ENCODE data around the gene CNDP2.

DNA sequence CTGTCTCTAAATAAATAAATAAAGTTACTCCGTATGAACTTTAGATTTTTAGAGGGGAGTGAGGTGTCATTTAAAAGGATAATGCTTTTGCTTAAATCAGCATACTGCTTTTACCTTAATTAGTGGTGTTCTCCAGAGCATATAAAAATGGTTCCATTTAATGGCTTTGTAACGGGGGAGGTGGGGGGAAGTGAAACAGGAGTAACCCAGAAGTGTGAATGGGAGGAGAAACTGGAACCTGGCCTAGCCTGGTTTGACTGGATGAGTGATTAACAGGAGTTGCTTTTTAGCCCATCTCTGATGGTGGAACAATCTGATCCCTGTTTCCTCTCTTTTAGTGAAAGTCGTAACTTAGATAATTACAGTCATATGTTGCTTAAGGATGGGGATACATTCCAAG lies 1.6 kb downstream of the CNDP2 start:
- TF ChIP-seq NR3C1 (IDR thresholded peaks at IDR 0.05) (no peak), CEBPB (IDR thresholded peaks at IDR 0.05) (no peak), MAZ (IDR thresholded peaks at IDR 0.05; ENCODE audit: borderline replicate concordance, low read depth, low read length) (no peak), JUN (IDR thresholded peaks at IDR 0.05) (no peak), SMC3 (IDR thresholded peaks at IDR 0.05) (no peak)
- TF ChIP-seq, protein P1, sequence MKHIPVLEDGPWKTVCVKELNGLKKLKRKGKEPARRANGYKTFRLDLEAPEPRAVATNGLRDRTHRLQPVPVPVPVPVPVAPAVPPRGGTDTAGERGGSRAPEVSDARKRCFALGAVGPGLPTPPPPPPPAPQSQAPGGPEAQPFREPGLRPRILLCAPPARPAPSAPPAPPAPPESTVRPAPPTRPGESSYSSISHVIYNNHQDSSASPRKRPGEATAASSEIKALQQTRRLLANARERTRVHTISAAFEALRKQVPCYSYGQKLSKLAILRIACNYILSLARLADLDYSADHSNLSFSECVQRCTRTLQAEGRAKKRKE (CRISPR knock-in tag; IDR thresholded peaks at IDR 0.05; ENCODE audit: low read depth): no peak
- TF ChIP-seq, protein P2, sequence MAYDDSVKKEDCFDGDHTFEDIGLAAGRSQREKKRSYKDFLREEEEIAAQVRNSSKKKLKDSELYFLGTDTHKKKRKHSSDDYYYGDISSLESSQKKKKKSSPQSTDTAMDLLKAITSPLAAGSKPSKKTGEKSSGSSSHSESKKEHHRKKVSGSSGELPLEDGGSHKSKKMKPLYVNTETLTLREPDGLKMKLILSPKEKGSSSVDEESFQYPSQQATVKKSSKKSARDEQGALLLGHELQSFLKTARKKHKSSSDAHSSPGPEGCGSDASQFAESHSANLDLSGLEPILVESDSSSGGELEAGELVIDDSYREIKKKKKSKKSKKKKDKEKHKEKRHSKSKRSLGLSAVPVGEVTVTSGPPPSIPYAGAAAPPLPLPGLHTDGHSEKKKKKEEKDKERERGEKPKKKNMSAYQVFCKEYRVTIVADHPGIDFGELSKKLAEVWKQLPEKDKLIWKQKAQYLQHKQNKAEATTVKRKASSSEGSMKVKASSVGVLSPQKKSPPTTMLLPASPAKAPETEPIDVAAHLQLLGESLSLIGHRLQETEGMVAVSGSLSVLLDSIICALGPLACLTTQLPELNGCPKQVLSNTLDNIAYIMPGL (CRISPR knock-in tag; IDR thresholded peaks at IDR 0.05; ENCODE audit: borderline replicate concordance): no peak
- TF ChIP-seq, protein P3, sequence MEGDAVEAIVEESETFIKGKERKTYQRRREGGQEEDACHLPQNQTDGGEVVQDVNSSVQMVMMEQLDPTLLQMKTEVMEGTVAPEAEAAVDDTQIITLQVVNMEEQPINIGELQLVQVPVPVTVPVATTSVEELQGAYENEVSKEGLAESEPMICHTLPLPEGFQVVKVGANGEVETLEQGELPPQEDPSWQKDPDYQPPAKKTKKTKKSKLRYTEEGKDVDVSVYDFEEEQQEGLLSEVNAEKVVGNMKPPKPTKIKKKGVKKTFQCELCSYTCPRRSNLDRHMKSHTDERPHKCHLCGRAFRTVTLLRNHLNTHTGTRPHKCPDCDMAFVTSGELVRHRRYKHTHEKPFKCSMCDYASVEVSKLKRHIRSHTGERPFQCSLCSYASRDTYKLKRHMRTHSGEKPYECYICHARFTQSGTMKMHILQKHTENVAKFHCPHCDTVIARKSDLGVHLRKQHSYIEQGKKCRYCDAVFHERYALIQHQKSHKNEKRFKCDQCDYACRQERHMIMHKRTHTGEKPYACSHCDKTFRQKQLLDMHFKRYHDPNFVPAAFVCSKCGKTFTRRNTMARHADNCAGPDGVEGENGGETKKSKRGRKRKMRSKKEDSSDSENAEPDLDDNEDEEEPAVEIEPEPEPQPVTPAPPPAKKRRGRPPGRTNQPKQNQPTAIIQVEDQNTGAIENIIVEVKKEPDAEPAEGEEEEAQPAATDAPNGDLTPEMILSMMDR (IDR thresholded peaks at IDR 0.05): no peak

Data from A549 (cell line).